NCI-H82 treated with DMSO at 0.1 percent for 48 hours (cell line): Measurements from ENCODE around the gene LMTK2.

Source experiments
- DNase-seq: peaks from one replicate; lab custom pipeline; 2025; ENCODE audit not compliant: unreplicated experiment; lab: John Stamatoyannopoulos, UW

Gene LMTK2

GRCh38 chr7:98232263-98232585 is 125.6 kb downstream of the LMTK2 start:
- DNase-seq, result no peak

DNA sequence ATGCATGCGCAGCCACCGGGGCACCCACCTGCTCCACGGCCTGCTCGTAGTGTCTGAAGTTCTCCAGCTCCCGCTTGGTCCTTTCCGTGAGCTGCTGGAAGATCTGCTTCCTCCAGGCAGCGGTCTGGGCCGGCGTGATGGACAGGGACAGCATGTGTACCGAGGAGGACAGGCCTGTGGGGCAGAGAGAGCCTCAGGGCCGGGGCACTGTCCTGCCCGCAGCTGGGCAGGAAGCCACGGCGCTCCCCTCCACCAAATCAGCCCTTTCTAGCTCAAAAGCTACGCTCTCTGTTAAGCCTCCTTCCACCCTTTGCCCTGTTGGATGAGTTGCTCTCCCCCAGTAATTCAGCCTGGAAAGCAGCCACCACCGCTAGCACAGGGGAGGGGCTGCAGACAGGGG is 126.1 kb downstream of the LMTK2 start:
- DNase-seq, result no peak

DNA sequence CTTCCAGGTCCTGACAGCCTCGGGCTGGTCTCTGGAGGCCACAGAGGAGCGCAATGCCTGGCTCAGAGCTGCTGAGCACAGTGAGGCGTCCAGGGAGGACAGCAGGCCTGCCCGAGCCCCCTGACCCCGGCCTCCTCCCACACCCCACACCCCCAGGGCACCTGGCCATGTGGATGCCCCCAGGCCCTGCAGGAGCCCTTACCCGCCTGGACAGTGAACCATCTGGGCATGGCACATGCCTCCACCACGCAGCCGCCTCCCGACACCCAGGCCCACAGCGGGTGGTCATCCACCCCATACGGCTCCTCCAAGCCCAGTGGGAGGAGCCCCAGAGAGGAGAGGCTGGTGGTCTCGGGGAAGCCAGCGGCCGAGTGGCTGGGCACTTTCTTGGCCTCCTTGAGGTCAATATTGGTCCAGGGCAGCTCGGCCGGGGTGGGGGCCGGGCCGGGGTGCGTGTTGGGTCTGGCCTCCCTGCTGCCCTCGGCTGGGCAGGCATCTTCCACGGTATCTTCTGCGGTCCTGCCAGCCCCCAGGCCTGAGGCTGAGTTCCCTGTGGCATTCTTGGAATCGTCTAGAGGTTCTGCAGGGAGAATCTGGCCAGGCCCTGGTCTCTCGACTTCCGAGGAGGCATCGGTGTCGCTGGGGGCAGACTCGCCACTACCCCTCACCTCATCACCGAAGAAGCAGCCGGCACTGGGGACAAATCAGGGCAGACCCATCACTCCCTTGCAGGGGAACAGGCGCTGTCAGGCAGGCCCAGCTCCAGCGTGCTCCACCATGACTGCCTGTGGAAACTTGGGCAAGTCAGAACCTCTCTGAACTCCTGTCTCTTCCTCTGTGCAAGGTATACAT is 126.8 kb downstream of the LMTK2 start:
- no peak for DNase-seq

DNA sequence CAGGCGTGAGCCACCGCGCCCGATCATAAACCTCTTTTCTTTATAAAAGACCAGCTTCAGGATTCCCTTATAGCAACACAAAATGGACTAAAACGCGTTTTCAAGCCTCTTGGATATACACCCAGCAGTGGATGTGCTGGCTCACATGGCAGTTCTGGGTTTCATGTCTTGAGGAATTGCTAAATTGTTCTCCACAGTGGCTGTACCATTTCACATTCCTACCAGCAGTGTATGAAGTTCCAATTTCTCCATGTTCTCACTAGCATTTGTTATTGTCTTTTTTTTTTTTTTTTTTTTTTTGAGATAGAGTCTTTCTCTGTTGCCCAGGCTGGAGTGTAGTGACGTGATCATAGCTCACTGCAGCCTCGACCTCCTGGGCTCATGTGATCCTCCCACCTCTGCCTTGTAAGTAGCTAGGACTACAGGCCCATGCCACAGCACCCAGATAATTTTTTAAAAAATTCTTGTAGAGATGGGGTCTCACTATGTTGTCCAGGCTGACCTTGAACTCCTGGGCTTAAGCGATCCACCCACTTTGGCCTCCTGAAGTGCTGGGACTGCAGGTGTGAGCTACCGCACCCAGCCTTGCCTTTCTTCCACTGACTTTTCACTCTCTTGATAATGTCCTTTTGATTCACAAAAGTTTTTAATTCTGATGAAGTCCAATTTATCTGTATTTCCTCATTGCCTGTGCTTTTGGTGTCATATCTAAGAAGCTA is 127.9 kb downstream of the LMTK2 start:
- DNase-seq, result no peak

- no peak for DNase-seq
Observed at GRCh38 chr7:98235901-98236300, 129.2 kb downstream of the LMTK2 start.

- no peak for DNase-seq
Observed at GRCh38 chr7:98236355-98237185, 129.9 kb downstream of the LMTK2 start.

DNA sequence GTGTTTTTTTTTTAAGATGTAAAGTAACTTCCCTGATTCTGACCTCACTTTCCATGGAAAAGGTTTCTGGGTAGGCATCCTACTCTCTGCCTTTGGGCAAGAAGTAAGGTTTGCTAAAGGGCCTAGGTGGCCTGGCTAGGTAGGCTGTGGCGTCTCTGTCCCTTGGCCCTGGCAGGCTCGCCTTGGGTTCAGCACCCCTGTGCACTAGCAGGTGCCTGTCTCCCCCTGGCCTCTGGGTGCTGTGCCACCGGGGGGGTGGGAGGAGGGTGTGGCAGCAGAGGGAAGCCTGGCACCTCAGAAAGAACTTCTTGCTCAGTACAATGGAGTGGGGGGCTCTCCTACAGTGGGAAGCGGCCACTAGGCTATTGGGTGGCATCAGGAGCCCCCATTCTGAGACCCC is 131.4 kb downstream of the LMTK2 start:
- no peak for DNase-seq

- DNase-seq, result no peak
Observed at GRCh38 chr7:98238976-98239375, 132.3 kb downstream of the LMTK2 start.

DNA sequence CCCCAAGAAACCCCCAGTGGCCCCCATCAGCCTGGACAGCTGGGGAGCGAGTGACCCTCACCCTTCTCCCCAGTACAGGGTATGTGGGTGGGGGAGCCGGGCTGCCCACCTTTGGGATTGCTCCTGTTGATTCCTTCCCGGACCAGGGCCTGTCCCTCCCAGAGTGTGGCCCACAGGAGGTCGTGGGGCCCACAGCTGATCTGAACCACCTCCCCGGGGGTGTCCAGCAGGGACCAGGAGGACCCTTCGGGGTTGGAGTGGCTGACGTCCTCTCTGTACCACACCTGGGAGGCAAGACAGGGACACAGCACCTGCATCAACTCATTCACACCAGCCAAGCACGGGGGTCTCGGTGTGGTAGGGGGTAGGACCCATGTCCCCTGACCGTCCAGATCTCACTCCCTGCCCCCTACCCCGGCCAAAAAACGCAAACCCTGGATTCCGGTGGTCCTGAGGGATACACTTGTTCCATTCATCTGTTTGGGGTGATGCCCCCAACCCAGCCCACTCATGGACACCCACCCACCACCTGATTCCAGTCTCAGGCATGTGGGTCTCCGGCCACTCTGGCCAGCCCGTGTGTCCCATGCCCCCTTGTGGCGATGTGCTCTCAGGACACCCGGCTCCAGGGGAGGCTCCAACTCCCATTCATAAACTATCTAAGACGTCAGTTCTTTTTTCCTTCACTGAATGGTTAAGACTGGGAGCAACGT is 134.5 kb downstream of the LMTK2 start:
- no peak for DNase-seq

DNA sequence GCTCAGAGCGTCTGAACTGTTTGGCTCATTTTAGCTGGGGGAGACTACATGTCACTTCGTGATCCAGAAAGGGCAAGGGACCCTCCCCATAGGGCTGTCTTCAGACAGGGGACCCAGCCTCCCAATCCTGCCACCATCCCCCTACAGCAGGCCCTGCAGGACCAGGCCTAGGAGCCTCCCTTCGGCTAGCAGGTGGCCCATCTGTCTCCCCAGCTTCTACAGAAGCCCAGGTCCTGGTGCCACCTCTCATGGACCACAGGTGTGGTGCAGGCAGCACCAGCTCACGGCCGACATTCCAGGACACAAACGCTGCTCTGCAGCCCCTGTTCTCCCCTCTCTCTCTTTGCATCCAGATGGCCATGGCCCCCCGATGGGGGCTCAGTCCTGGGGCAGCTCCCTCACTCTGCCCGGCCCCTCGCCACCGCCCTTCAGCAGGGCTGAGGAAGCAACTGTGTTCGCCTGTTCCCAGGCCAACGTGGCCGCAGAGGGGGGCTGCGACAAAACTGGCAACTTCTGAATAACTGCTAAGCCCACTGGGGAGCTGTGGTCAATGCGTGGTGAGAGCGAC is 135.1 kb downstream of the LMTK2 start:
- no peak for DNase-seq

- DNase-seq, result no peak
Observed at GRCh38 chr7:98242342-98242741, 135.7 kb downstream of the LMTK2 start.

DNA sequence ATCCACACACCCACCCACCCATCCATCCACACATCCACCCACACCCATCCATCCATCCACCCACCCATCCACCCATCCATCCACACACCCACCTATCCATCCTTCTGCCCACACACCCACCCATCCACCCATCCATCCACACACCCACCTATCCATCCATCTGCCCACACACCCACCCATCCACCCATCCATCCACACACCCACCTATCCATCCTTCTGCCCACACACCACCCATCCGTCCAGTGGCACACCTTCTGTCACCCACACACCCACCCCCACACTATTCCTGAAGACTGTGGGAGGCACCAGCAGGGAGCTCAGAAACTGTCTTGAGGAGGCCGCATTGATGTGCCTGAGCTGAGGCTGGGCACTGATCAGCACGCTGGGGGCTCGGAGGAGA is 136.3 kb downstream of the LMTK2 start:
- no peak for DNase-seq

- DNase-seq, result no peak
Observed at GRCh38 chr7:98244871-98245270, 138.2 kb downstream of the LMTK2 start.

DNA sequence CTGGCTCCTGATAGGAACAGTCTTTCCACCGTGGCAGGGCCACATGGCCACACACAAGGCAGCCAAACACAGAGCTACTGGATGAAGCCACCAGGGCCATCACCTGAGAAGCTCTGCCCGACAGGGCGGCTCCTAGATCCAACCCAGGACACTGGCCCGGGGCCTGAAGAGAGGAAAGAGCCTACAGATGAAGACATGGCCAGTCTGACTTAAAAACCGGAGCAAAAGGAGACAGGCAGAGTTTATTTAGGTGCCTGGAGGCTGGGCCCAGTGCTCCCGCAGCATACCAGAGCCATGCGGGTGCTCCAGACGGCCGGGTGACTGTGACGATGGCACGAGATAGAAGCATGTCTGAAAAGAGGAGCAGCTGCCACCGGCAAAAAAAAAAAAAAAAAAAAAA is 141.5 kb downstream of the LMTK2 start:
- DNase-seq, result no peak

GRCh38 chr7:98249106-98249505 is 142.4 kb downstream of the LMTK2 start:
- no peak for DNase-seq

GRCh38 chr7:98250789-98251188 is 144.1 kb downstream of the LMTK2 start:
- DNase-seq, result no peak

DNA sequence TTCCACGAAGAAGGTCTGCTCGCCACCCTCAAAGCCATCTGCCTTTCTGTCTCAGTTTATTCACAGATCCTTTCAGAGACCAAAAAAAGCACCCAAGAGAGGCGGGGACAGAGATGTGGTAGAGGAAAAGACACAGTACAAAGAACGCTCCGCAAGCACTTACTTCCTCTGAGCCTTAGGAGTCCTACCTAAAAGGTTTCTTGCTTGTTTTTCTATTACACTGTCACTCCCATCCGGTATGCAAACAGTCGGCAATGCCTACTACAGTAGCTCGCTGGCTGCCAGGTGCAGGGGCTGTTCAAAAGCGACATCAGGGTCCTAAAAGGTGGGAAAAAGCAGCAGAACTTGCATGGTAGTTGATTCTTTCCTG is 144.6 kb downstream of the LMTK2 start:
- DNase-seq, result no peak

GRCh38 chr7:98251601-98252424 is 145.2 kb downstream of the LMTK2 start, which contains the start of gene TECPR1:
TSS of gene TECPR1 (minus strand) at chr7:98252232. CDS start at chr7:98246146, 6,086 bp downstream.
- peak; percentile 77 for DNase-seq

DNA sequence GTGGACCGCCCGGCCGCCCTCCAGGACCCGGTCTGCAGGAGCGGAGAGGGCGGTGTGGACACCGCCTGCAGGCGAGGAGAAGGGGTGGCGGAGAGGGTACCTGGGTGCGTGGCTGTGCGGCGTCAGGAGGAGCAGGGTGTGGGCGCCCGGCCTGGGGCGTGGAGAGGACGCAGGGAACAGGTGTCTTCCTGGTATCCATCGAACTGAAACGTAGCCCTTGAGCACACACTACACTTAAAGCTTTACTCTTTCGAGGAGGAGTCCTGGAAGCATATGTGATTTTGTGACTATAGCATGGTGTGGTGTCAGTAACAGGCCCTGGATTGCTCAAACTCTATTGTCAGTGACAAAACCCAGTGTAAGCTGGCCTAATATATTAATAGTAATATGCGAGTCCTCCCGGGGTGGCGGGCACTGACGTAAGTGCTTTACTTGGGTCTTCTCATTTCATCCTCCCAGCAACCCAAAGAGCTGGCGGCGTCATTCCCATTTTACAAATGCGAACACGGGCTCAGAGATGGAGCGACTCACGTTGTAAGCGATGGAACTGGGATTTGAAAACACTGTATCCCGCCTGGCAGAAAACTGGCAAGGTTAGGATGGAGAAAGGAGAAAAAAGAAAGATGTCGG is 145.9 kb downstream of the LMTK2 start:
- no peak for DNase-seq
